ENCODE measurements around the gene GRAMD4.
A peak's percentile ranks its signal among the peaks of the same experiment; 100 is the strongest.

The GRAMD4 gene

DNA sequence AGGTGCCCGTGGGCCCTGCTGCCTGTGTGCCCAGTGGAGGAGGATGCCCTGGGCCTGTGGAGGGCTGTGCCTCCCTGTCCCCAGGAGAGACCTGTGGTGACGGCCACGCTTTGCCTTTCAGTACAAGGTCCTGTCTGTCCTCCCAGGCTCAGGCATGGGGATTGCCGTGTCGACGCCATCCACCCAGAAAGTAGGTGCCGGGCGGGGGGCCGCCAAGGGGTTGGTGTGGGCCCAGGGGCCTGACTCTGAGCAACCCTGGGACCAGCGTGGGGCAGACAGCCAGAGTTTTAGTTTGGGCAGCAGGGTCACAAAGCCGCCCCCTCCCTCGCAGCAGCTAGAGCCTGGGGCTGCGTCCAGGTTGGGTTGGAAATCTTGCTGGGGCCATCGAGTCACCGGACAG lies 56.3 kb downstream of the GRAMD4 start:
- DNase-seq: no peak

DNA sequence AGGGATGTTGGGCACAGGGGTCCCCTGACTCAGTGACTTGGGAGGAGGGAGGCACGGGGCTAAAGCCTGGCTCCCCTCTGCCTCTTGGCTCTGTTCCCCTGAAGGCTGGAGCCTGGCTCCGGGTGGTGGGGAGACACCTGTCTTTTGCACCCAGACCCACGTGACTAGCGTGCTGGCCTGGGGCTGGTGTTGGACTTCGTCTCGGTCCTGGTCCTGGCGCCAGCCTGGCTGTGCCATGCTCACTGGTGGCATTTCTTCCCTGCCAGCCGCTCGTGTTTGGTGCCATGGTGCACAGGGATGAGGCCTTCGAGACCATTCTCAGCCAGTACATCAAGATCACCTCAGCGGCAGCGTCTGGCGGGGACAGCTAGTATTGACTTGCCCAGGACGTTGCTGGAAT lies 56.7 kb downstream of the GRAMD4 start:
- DNase-seq: no peak

DNA sequence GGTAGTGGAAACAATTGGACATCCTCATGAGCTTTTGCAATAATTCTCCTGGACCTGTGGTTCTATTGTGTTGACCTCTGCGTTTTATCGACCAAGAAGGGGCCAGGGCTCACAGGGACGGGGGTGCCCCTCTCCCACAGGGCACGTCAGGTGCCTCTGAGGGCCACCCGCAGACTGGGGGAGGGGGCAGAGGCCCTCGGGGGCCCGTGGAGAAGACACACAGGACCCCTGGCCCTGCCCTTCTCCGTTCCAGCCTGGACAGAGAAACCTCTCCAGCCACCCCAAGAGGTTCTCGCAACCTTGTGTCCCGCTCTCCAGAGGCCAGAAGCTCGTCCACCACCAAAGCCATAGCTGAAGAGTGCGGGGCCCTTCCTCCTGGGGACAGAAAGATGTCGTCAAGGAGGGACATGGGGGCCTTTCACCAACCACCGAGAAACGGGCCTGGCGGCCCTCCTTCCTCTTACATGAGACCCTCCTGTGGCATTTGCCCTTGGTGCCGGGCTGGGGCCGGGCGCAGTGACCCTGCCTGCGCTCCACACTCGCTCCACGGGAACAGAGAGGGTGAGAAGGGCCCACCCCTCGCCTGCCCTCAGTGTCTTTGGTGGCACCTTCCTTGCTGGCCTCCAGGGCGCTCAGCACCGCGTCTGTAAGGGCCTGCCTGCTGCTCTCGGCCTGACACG lies 57.3 kb downstream of the GRAMD4 start:
- no peak for DNase-seq

DNA sequence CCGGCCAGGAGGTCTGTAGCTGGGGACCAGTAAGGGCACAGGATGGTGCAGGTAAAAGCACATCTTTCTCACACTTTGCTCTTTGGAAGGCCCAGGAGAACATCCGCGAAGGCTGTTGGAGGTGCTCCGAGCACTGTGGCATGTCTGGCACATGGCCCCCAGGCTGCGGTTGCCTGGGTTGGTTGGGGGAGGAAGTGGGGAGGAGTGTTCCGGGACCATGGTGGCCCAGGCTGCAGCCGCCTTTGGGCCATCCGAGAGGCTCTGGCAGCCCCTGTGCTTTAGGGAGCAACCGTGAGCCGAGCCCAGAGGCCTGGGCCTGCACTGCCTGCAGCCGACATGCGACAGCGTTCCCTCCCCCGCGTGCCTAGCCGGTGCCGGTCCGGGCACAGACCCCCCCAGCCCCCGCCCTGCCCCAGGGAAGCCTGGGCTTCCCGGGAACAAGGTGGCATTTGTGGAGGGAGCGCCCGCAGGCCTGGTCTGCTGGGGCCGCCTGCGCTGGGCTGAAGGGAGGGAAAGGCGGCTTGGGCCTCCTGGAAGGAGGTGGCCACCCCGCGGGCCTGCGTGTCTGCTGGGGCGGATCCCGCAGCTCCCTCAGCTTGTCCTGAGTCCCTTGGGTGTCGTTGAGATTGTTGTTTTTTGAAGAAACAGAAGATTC lies 57.9 kb downstream of the GRAMD4 start:
- no peak for DNase-seq

DNA sequence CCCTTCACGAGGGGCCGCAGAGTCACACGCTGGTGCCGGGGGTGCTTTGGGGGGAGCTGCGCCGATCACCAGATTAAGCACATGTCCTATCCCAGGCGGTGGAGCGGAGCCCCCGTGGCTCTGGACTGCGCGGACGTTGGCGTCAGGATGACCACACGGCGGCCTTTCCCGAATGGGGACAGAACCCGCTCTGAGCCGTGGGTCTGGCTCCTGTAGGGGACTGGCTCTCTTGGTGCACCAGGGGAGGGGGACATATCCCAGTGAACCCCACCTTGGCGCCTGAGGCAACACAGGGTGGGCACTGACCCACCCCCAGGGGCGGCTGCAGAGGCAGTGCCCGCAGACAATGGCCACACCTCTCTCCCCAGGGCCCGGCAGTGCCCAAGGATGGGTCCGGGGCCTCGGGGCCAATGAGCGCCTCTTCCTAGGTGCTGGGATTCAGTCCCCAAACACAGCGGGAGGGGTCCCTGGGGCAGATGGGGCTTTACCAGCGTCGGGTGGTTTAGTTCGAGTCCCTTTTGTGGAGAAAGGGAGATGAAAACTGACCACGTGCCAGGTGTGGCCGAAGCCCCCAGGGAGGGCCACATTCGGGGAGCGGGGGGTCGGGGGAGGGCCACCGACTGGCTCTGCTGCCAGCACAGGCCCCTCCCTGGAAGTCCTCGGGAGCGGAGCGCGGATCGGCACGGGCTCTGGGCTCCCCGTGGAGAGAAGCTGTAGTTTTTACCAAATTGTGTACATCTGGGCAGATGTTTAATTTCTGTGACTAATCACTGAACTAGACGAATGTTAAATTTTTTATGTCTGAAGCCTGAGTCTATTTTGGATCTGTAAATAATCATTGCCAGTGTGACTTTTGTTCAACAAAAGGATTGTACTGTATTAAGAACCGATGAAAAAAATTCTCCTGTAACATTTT lies 58.9 kb downstream of the GRAMD4 start:
- no peak for DNase-seq

DNA sequence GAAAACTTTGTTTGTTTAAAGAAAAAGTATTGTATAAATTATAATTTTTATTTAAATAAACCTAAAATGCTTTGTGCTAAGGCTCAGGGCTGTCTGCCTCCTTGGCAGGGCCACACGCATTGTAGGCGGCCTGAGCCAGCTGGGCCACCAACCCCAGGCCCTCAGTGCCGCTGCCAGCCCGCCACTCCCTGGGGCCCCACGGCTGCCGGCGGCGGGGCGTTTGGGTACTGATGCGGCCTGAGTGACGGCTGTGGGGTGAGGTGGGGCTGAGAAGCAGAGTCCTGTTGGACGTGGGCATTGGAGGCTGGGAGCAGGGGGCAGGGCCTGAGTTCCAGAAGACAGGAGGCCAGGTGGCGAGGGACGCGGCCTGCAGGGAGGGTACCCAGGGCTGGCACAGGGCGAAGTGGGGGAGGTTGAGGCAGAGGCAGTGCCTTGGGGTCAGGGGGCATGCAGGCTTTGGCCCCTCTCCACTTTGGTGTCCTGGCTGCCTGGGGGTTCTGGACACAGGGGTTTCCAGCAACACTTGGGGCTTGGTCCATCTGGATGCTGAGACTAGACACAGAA lies 59.6 kb downstream of the GRAMD4 start:
- no peak for DNase-seq

DNA sequence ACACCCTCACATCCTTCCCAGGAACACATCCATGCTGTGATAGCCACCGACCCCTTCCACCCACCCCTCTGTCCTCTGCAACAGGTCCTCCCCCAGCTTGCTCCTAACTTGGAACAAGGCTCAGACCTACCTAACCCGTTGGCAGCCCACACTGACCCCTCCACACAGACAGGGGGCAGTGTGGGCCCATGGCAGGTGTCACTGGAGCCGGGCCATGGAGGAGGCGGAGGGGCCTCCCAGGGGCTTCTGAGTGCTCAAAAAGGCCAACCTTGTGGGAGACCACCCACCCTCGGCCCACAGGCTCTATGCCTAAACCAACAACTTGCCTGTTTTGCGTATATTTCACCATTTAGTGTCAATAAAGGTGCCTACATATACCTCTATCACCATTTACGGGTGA lies 60.8 kb downstream of the GRAMD4 start:
- peak in 1 of 2 experiments; percentile 34 for DNase-seq

DNA sequence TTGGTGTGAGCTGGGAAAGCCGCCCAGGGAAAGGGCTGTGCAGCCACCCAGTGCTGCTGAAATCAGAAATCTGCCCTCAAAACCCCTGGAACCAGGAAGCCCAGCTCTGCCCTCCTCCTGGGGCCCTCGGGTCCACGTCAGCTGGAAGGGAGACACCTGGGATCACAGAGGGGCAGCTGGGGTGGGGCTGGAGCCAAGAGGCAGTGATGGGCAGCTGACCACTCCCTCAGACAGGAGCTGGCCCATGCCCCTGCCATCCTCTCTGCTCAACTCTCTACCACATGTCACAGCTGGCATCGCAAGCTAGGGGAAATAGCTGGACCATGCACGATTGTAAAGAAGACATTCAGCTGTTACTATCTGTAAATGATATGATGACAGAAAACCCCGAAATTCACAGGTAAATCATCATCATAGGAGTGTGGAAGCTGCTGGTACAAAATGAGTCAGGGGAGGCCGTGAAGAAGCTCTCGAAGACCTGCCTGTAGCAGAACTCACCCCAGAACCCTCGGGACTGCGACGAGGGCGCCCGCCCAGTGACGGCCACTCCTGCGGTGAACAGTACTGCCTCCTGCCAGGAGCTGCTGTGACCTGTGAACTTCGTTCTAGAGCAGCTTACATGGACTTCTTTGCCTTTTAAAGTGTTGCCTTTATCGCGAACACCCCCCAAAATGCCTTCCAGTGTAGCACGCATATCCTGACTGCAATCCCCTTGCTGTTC lies 62.0 kb downstream of the GRAMD4 start:
- DNase-seq: no peak

DNA sequence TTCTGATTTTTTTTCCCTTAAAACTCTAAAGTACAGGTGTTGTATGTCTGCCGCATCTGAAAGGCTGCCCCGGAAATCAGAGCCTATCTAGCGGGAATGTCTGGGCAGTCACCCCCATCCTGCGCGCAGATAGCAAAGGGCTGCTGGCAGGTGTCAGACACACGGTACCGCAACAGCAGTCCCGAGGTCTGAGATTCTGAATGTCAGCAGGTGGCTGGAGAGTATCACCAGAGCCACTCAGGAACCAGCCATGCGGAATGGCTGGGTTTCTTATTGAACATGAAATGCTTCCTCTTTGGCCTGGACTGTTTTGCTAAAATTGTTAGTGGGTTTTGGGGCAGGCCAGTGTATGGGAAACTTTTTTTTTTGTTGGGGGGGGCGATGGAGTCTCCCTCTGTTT lies 64.5 kb downstream of the GRAMD4 start:
- no peak for DNase-seq

DNA sequence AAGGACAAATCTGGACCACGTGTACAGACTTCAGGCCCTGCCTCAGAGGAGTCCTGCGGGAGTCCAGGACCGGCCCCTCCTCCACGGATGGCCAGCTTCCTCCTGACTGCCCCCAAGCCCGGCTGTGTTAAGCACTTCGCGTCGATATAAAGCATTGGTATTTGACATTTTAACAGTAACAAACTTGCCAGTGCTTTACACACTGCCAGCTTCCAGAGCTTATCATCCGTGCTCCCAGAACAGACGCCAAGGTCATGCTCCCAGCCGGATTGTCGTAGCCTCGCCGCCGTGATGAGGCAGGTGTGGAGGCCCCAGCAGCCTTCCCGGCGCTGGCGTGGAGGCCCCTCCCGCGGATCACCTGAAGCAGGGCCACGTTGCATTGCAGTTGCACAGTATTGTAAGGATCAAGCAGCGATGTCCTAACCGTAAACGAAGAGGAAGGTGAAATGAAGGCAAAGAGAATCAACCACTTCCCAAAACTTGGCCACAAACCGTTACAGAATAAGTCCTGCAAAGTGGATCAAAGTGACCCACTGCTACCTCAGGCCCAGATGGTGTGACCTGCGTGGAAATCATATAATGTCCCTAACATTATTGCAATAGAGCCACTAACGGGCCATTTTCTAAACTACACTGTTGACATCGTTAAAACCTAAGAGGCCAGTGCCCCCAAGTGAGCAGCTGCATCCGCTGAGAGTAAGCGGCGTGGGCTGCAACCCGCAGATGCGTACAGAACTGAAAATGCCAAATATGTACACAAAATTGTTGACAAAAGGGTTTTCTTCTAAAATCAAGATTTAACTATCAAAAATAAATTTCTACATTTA lies 66.2 kb downstream of the GRAMD4 start:
- DNase-seq: no peak

DNA sequence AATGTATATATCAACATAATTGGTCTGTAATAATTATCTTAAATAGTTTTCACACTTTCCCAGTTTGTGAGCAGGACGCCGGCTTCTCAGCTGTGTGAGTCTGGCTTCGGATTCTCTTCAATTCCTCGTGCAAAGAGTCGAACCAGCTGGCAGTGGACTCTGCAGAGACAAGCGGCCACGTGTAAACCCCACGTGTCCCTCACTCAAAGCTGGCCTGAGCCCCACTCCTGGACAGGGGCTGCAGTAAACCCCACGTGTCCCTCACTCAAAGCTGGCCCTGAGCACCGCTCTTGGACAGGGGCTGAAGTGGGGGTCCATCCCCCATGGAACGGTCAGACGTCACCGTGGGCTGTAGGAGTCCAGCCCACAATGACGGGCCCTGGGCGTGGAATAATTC lies 66.9 kb downstream of the GRAMD4 start:
- no peak for DNase-seq

DNA sequence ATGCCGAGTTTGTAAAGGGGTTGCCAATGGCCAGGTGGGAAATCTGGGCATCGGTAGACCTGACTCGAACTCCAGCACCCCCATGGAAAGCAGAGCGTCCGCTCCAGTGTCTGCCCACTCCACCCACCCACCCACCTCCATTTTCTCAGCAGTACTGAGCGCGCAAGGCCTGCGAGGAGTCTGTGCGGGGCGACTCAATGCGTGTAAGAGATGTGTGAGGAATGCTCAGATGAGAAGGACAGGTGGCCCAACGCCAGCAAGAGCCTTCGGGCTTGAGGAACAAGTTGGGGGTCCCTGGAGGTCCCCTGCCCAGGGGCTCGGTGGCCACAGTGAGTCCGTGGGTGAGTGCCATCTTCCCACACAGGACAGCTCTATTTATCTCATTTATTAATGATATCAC lies 67.3 kb downstream of the GRAMD4 start:
- DNase-seq: no peak

DNA sequence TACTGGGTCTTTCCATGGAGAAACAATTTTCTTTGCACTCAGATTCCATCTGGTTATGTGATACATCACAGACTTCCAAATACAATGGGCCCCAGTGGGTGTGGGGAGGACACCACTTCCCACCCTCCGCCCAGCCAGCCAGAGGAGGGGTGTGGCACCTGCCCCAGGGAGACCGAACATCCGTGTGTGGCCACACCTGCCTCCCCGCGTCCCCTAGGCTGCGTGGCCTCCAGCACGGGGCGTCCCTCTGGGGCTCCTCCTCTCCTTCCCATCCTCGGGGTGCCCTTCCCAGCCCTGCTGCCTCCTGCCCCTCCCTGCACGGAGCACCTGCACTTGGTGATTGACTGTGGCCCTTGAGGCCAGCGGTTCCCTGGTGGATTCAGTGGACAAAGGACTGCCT lies 68.8 kb downstream of the GRAMD4 start:
- no peak for DNase-seq

DNA sequence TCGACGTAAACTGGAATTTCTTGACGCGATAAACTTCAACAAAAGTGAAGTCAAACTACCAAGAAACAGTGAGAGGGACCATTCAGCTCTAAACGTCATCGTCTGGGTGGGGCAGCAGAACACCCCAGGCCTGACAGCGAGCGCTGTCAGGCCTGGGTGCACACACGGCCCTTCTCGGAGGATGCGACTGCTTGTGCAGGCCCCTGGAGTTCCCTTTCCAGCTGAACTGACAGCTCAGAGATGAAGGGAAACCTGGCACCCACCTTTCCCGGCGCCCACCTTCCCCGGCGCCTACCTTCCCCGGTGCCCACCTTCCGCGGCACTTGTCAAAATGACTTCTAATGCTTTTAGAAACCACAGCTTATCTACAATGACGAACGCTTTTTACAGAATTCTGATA lies 70.0 kb downstream of the GRAMD4 start:
- DNase-seq: no peak

DNA sequence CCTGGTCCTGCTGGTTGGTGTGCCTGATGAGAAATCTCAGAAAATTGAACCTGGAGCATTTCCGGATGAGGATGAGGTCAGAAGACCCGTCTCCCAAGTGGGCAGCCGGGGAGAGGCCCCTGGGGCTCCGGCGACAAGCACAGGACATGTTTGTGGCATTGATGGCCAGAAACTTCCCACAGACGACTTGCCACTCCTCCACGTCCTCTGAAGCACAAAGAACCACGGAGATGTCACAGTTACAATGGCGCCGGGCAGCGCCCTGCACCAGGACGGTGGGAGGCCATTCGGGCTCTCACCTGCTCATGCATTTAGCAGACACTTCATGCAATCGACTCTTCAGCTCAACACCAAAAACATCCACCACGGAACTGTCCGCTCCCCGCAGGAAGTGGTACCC lies 71.4 kb downstream of the GRAMD4 start:
- DNase-seq: no peak

DNA sequence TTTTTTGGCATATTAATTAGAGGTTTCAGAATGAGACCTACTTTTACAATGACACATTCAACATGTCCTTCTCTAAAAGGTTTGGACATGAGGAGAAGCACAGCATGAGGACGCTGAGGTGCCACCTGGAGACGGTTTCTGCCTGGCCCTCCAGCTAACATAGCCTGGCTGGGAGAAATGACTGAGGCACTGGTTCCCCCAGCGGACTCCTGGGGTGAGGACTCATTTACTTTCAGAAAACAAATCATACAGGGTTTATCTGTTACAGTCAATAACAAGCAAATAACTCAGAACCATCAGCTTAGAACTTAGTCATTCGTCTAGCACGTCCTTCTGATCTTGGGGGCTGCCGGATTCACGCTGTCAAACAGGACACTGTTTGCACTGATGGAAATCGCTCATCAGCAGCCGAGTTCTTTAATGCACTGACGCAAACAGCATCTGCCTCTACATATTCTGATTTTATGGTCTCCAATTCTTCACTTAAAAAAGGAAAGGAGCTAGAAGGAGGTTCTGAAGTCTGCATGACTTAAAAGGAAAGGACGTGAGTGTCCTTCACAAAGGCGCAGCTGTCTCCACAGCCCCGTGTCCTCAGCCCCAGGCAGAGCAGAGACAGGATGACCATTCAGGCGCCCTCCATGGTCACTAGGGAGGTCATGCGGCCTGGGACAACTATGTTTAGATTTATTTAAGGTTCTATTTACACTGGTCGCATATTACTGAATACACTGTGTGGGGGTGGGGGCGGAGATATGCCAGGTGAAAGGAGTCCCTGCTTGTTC lies 73.6 kb downstream of the GRAMD4 start:
- no peak for DNase-seq

DNA sequence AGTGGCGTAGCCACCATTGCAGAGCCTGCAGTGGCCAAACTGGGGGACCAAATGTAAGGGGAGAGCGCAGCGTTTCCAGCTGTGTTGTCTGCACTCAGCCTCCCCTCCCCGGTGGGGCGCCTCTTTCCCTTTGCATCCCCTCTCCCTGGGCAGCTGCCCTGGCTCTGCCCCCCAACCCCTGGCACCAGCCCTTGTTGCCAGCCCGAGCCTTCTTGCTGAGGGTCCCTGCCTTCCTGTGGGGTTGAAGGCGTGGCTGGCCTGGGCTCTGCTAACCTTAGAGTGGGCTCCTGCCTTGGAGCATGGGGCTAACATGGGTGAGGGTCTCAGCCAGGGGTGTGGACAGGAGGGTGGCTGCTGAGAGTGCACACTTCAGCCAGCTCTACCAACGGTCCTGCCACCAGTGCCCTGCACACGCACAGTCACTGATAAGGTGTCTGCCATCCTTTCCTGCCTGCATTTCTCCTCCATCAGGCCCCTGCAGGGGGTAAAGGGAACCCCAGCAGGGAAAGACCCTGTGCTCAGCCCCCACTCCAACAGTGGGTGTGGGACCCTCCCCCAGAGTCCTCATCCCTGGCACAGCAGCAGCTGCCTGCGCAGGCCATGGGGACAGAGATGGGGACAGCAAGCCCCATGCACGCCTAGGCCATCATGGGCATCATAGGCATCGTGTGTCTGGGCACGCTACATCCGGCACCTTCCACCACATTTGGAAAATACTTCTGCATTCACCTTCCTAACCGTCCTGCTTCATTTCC lies 74.4 kb downstream of the GRAMD4 start:
- no peak for DNase-seq

DNA sequence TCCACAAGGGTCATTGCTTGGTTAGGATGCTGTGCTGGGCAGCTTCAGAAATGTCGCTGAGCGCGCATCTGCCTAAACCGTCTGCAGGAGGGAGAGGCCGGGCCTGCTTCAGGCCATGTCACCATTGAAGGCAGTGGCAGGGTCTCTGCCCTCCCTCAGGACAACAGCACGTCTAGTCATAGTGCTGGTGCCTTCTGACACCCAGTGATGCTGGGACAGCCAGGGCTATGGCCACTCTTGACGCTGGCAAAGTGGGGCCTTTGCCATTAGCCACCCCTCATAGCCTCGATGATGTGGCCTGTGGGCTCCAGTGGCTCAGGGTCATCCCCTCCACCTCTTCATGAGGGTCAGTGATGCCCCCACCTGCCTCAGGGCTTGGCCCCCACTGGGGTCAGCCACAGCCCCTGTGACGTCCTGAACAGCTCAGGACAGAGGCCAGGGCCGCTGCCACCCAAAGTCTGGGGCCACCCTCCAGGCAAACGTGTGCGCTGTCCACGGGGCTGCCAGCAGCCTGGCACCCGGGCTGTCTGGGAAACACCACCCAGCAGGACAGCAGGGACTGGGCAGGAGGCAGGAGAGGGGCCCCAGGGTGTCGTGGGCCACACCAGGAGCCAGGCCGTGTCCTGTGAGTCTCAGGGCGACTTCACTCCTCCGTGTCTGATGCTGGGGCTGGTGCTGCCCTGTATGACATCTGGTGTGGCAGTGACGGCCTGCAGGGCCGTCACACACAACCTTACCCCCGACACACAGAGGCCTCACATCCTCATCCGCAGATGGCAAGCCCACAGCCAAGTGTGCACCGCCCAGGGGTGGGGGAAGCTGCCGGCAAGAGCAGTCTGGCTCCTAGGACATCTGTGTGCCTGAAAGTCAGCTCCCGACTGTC lies 75.4 kb downstream of the GRAMD4 start:
- DNase-seq: no peak

DNA sequence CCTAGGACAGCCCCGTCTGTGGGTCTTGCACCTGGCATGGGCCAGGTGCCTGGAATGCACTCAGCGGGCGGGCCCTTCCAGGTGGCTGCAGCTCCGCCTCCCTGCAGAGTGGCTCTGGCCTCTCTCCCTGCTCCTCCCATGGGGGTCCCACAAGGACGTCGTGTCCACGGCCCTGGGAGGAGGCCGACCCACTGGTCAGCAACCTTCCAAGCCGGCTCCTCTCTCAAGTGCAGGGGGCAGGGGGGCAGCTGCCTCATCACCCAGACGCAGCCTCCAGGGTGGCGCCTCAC lies 76.0 kb downstream of the GRAMD4 start:
- no peak for DNase-seq

DNA sequence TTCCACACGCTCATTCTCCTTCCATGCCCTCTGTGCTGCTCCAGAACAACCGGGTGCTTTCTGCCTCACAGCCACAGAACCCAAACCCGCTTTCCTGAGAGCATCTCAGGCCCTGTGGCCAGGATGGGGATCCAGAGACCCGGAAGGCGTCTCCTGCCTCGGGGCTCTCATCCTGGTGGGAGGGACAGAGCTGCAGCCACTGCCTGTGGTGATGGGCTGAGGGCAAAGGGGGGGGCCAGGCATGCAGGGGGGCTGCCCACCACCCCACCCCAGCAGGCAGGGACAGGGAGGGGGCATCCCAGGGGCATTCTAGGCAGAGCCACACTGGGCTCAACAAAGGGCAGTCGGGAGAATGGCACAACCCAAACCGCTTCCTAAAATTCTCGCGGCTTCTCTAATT lies 76.4 kb downstream of the GRAMD4 start:
- no peak for DNase-seq
